NCI-H82 treated with DMSO at 0.1 percent for 48 hours (cell line): ENCODE data around the gene ZMYND8.
A peak's percentile ranks its signal among the peaks of the same experiment; 100 is the strongest.
"Not testable (repeated sequence)": the region's sequence is repeated elsewhere in the genome, so short reads cannot be mapped to it uniquely, and the experiment has no call there.

Experiments used
- DNase-seq: peaks from one replicate; lab custom pipeline; 2025; ENCODE audit not compliant: unreplicated experiment; lab: John Stamatoyannopoulos, UW

ZMYND8 gene

GRCh38 chr20:47271046-47271615, 85.4 kb downstream of the ZMYND8 start:
- no peak for DNase-seq

- no peak for DNase-seq
Measured at GRCh38 chr20:47269309-47270165, 87.0 kb downstream of the ZMYND8 start.

GRCh38 chr20:47267621-47268020, 88.9 kb downstream of the ZMYND8 start:
- DNase-seq, result no peak

DNA sequence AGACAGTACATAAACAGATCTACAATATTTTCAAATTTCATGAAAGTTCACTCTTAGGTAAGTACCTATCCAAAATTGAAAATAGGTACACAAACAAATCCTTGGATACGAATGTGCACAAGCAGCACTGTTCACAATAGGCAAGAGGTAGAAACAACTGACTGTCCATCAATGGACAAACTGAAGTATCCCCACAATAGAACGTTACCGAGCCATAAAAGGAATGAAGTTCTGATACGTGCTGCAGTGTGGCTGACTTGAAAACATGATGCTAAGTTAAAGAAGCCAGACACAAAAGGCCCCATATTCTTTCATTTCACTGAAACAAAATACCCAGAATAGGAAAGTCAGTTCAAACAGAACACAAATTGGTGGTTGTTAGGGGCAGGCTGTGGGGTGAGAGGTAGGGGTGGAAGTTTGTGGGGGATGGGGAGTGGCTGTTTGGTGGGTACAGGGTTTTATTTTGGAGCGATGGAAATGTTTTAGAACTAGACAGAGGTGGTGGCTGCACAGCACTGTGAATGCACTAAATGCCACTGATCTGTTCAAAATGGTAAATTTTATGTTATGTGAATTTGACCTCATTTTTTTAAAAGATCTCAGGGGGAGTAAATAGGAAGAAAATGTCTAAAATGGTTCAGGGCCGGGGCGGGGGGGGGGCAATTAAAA, 89.5 kb downstream of the ZMYND8 start:
- no peak for DNase-seq

GRCh38 chr20:47265984-47266383, 90.5 kb downstream of the ZMYND8 start:
- no peak for DNase-seq

GRCh38 chr20:47265214-47265613, 91.3 kb downstream of the ZMYND8 start:
- no peak for DNase-seq

DNA sequence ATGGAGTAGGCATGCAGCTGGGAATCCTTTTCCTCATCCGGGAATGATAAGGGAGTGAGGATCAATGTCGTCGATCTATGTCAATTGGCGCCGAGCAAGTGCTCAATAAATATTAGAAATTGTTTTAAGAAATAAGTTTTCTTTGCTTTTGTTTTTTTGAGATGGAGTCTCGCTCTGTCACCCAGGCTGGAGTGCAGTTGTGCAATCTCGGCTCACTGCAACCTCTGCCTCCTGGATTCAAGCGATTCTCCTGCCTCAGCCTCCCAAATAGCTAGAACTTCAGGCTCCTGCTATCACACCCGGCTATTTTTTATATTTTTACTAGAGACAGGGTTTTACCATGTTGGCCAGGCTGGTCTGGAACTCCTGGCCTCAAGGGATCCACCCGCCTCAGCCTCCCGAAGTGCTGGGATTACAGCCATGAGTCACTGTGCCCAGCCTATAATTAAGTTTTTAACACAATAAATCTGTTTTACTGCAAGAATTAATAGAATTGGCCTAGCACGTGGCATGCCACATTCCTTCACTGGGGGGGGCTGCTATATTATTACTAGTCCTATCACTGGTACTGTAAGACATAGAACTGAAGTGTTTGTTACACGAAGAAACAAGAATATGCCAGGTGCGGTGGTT, 92.2 kb downstream of the ZMYND8 start:
- DNase-seq, result not testable (repeated sequence)

GRCh38 chr20:47263465-47264084, 92.9 kb downstream of the ZMYND8 start:
- no peak for DNase-seq

DNA sequence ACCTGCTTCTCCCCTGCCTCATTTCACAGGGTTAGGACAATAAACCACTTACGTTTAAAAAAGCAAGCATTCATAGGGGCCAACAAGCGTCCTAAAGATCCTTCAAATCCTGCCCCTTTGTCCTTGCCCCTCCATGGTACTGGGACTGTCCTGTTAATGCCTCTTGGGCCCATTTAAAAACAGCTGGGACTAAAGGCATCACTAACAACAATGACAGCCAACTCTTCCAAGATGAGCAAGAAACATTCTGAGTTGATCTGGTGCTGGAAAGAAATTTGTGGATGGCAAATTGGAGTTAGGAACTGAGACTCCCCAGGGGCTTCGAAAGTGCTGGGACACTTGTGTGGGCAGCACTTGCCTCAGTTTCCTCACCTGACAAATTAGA, 93.4 kb downstream of the ZMYND8 start:
- DNase-seq, result no peak

GRCh38 chr20:47262365-47263013, 94.0 kb downstream of the ZMYND8 start:
- peak; percentile 94 for DNase-seq

GRCh38 chr20:47262008-47262364, 94.5 kb downstream of the ZMYND8 start:
- no peak for DNase-seq

DNA sequence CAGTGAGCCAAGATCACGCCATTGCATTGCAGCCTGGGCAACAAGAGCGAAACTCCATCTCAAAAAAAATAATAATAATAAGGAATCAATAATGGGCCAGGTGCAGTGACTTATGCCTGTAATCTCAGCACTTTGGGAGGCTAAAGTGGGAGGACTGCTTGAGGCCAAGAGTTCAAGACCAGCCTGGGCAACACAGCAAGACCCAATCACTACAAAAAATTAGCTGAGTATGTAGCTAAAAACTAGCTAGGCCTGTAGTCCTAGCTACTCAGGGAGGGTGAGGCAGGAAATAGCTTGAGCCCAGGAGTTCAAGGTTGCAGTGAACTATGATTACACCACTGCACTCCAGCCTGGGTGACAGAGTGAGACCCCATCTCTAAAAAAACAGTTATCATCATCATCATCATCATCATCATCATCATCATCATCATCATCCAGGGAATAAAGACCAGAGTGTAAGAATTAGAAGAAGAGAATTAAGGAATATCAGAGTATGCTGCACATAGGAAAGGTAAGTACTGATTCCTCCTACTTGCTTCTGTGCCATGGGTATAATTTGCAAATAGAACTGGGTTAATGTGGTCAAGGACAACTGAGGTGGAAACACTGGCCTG, 95.2 kb downstream of the ZMYND8 start:
- DNase-seq, result not testable (repeated sequence)

DNA sequence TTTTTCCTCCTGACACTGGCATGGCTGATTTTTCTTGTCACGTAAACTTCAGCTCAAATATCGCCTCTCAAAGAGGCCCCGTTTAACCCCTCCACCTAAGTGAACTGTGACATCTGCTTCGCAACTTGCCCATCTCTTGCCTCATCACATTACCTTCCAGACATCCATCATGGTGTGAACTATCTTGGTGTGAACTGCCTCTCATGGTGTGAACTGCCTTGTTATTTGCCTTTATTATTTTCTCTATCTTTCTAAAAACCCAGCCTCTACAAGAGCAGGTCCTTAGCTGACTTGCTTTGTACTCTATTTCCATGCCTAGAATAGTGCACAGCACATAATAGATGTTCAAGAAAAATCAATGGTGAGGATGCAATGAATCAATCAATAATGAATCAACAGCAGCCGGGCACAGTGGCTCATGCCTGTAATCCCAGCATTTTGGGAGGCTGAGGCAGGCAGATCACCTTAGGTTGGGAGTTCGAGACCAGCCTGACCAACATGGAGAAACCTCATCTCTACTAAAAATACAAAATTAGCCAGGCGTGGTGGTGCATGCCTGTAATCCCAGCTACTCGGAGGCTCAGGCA, 95.9 kb downstream of the ZMYND8 start:
- DNase-seq, result not testable (repeated sequence)

GRCh38 chr20:47258745-47259695, 97.5 kb downstream of the ZMYND8 start:
- DNase-seq, result no peak

DNA sequence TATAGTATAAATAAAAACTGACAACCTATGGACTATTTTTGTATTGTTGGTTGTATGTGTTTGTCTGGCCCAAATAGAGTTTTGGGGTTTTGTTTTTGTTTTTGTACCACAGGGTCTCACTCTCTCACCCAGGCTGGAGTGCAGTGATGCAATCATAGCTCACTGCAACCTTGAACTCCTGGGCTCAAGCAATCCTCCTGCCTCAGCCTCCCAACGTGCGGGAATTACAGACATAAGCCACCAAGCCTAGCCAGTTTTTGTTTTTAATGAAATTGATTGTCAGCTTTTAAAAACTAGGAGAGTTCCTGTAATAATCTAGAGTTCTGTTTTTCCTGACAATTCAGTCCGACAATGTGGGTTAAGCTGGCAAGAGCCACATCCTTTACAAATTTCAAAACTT, 98.7 kb downstream of the ZMYND8 start:
- no peak for DNase-seq

GRCh38 chr20:47257256-47257655, 99.2 kb downstream of the ZMYND8 start:
- DNase-seq, result no peak

DNA sequence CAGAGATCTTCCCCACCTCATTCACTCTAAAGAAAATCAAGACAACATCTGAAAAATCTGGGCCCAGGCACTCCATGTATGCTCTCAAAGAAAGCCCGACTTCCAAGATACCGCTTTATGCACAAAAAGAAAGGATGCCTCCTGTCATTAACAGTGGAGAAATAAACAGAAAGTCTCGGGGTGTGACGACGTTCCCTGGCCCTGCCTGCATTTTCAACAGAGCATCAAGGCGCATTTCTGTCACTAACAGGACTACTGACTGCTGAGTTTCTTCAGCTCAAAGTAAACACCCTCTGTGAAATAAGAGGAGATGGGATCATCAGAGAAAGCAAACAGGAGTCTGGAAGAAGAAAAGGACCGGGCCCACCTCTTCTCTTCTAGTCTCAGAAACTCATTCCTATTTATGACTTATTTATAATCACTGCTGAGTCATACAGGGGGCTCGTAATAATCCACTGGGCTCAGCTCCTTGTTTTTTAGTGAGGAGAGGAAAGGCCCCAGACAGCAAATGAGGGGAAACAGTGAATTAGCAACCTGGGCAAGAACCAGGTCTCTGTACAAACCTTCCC, 99.7 kb downstream of the ZMYND8 start:
- no peak for DNase-seq

DNA sequence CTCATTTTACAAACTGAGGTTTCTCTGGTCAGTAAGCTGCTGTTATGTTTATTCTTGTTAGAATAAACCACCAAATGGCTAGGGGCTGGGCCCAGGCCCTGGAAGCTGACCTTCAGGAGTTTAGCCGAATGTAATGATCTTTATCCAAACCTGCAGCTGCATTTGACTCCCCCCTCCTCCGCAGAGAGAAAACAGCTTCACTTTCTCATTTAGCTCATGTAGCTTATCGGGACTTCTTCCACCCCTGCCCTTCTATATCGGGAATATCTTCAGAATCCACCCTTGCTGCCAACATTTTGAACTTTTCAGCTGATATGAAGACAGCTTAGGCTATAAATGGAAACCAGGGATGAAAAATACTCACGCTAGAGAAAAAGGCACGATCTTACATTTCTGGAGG, 102.6 kb downstream of the ZMYND8 start:
- DNase-seq, result no peak
